PFSK-1 (cell line): ENCODE data around the gene COL7A1.

Experiments
- FOXP2 ChIP-seq: optimal IDR thresholded peaks from 2 replicates; pipeline ENCODE3; 2011; ENCODE audit warnings: borderline replicate concordance, control low read depth, inconsistent platforms; ENCODE audit not compliant: insufficient read depth; ENCODE audit errors: extremely low read length, extremely low read depth
- POLR2AphosphoS5 ChIP-seq: IDR thresholded peaks from 2 replicates; pipeline ENCODE4 v1.6.1; 2012; ENCODE audit warnings: low read depth, mild to moderate bottlenecking, control low read depth, low read length, moderate library complexity
- SIN3A ChIP-seq: IDR thresholded peaks from 2 replicates; pipeline ENCODE4 v1.6.1; 2012; ENCODE audit warnings: mild to moderate bottlenecking, low read length, moderate library complexity, borderline replicate concordance; ENCODE audit not compliant: insufficient read depth
- TAF1 ChIP-seq: IDR thresholded peaks from 2 replicates; pipeline ENCODE4 v1.6.1; 2012; ENCODE audit warnings: low read length, control low read depth, borderline replicate concordance; ENCODE audit not compliant: insufficient read depth
- TF ChIP-seq, protein P1 (sequence below), 2 experiments: IDR thresholded peaks; 2 replicates each; pipeline versions ENCODE4 v1.6.1 to v1.8.0; 2011 to 2012; ENCODE audit warnings: low read depth in 2 of 2, low read length in 2 of 2, control low read depth in 1 of 2, inconsistent platforms in 1 of 2, mild to moderate bottlenecking in 1 of 2, moderate library complexity in 1 of 2; ENCODE audit not compliant: insufficient read depth in 1 of 2

The COL7A1 gene

DNA sequence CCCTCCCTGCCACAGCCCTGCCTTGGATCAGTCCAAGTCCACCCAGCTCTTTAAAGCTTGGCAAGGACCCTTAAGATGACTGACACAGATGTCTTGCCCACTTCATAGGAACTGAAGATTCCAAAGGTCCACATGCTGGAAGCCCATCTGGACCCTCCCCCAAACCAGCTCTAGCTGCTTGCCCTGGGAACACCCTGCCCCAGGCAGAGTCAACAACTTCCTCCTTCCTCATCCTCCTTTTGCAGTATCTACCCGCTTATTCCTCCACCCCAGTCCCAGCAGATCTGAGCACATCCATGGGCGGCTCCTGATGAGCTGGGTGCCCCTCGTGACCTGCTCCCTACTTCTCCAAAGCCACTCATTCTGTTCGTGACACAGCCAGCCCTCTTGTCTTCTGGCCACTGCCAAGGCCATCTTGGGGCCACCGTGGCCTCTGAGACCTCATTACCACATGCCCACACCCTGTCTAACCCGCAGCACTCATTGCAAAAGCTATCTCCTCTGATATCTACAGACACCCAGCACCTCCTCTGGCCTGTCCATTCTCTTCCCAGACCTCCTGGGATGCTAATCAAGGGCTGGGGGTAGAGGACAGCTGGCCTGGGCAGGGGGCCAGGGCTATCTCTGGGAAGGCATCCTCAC, 36.5 kb downstream of the COL7A1 start:
- TF ChIP-seq TAF1 (no peak), SIN3A (no peak), FOXP2 (no peak), POLR2AphosphoS5 (no peak)
- TF ChIP-seq, protein P1, sequence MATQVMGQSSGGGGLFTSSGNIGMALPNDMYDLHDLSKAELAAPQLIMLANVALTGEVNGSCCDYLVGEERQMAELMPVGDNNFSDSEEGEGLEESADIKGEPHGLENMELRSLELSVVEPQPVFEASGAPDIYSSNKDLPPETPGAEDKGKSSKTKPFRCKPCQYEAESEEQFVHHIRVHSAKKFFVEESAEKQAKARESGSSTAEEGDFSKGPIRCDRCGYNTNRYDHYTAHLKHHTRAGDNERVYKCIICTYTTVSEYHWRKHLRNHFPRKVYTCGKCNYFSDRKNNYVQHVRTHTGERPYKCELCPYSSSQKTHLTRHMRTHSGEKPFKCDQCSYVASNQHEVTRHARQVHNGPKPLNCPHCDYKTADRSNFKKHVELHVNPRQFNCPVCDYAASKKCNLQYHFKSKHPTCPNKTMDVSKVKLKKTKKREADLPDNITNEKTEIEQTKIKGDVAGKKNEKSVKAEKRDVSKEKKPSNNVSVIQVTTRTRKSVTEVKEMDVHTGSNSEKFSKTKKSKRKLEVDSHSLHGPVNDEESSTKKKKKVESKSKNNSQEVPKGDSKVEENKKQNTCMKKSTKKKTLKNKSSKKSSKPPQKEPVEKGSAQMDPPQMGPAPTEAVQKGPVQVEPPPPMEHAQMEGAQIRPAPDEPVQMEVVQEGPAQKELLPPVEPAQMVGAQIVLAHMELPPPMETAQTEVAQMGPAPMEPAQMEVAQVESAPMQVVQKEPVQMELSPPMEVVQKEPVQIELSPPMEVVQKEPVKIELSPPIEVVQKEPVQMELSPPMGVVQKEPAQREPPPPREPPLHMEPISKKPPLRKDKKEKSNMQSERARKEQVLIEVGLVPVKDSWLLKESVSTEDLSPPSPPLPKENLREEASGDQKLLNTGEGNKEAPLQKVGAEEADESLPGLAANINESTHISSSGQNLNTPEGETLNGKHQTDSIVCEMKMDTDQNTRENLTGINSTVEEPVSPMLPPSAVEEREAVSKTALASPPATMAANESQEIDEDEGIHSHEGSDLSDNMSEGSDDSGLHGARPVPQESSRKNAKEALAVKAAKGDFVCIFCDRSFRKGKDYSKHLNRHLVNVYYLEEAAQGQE (IDR thresholded peaks at IDR 0.05; ENCODE audit: insufficient read depth in 1 of 2, low read depth in 2 of 2, low read length in 2 of 2), result no peak

DNA sequence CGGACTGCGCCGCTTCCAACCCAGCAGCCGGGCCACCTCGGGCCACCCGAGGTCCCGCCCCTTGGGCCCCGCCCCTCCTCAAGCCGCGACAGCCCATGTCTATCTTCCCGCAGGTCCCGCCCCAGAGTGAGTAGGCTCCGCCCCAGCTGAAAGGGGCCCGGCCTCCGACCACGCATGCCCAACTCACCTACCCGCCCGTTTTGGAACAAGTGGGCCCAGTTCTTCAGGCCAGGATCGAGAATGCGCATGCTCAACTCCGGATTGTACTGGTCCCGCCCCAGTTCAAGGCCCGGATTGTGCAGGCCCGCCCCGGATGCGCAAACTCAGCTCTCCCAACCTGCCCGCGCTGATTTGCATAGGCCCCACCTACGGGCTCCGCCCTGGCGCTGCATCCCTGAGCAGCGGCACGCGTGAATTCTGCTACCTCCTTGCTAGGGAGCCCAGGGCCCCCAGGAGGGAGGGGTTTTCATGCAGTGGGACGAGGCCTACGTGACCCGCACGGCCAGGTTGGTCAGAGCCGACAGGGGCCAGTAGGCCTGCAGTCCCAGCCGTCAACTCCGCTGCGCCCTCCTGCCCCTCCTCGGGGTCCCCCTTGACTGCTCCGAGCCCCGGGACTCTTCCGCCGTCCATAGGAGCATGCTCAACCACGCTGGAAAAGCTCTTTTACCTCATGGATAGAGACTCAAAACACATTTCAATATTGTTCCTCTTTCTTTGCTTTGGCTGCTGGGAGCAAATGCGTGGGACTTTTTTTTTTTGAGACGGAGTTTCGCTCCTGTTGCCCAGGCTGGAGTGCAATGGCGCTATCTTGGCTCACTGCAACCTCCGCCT, 38.1 kb downstream of the COL7A1 start, which contains the start of gene PFKFB4:
Gene PFKFB4, minus strand, starts transcription at position 8 of the 831 bp plus-strand sequence. CDS start 26 bp downstream, outside the sequence.
- TF ChIP-seq FOXP2, result no peak
- no peak; the same call in 1 of the 2 replicates for TF ChIP-seq POLR2AphosphoS5
- TF ChIP-seq, protein P1 (IDR thresholded peaks at IDR 0.05; ENCODE audit: insufficient read depth in 1 of 2, low read depth in 2 of 2, low read length in 2 of 2), result no peak
- TF ChIP-seq TAF1, result no peak
- no peak for TF ChIP-seq SIN3A

DNA sequence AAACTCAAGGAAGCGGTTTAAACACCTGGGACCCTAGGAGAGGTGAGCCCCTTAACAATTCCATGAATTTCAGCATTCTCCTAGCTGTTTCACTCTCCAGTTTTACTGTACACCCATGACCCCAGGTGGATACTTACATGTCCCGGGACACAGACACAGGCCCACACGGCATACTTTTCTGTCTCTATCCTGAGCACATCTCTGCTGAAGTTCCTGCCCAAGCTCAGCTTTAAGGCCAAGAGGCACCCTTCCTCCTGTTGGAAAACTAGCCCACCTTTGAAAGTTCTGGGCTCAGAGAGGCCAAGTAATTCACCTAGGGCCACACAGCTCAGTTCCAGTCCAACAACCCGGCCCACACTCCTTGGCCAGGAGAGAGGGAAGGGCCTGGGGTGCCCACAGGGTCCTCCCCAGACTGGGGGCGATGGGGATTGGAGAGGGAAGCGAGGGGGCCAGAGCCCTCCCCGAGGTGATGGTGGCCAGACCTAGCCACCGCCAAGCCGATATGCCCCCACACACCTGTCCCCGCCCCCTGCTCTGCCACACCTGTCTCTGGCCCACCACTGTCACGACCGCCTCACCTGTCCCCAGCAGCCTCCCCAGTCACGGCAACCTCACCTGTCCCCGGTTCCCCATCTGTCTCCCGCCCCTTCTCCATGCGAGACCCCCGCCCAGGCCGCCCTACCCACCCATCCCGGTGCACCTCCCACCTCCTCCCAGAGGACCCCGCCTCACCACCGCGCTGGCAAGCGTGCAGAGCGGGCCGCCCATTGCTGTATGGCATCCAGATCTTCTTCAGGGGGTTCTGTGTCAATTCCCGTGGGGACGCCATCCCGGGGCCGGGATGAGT, 39.0 kb downstream of the COL7A1 start:
- TF ChIP-seq TAF1 (no peak), SIN3A (no peak), FOXP2 (no peak), POLR2AphosphoS5 (no peak)
- TF ChIP-seq, protein P1 (IDR thresholded peaks at IDR 0.05; ENCODE audit: insufficient read depth in 1 of 2, low read depth in 2 of 2, low read length in 2 of 2), result no peak

DNA sequence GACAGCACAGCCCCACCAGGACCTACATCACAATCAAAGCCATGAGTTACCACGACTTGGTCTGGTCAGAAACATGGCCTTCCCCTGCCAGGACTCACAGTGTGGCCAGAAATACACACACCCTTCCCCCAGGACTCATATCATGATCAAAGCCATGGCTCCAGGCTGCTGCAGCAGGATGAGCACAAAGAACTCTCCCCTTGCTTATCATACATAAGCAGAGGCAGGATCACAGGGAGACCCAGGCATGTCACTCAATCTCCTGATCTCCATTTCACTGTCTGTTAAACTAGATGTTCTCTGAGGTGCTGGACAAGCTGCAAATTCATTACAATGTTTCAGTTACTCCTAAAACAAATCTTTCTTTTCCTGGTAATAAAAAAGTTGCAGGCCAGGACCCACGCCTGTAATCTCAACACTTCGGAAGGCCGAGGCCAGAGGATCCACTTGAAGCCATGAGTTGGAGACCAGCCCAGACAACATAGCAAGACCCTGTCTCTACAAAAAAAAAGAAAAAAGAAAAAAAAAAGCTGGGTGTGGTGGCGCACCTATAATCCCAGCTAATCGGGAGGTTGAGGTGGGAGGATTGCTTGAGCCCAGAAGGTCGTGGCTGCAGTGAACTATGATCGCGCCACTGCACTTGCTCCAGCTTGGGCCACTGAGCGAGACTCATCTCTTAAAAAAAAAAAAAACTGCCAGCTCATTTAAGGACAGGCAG, 39.7 kb downstream of the COL7A1 start:
- TF ChIP-seq TAF1 (no peak), FOXP2 (no peak), POLR2AphosphoS5 (no peak), SIN3A (no peak)
- TF ChIP-seq, protein P1 (IDR thresholded peaks at IDR 0.05; ENCODE audit: insufficient read depth in 1 of 2, low read depth in 2 of 2, low read length in 2 of 2), result no peak
